PC-3 (cell line): Measurements from ENCODE around the gene SVOP. TPM values are rescaled to one million over a fixed set of nuclear protein-coding genes. Genes with fewer than 3 reads are reported as not detected.

Source experiments
- ATAC-seq: fragments of 200-7000 bp; cut with Tn5 transposase; 2 replicates; pipeline ENCODE4 v1.9.1; 2020; ENCODE audit warnings: mild to moderate bottlenecking, moderate library complexity
- BruUV-seq: library from RNA; stranded (reverse); fragments of 400-500 nt; replicated peaks from 2 replicates; lab custom pipeline; 2021; lab: Mats Ljungman, UMichigan
- CTCF ChIA-PET: fragments of 300-600 bp; sonication (Branson Sonifier 250); formaldehyde crosslinking; loops from one replicate; lab custom pipeline; 2022; ENCODE audit warnings: antibody characterized with exemption; lab: Charles Lee
- POLR2A ChIA-PET: fragments of 300-600 bp; sonication (Branson Sonifier 250); formaldehyde crosslinking; loops from one replicate; lab custom pipeline; 2022; ENCODE audit warnings: antibody characterized with exemption; ENCODE audit not compliant: unreplicated experiment; lab: Charles Lee
- DNase-seq: peaks from one replicate; pipeline ENCODE4 v3.0.0-alpha.2; 2015
- H2AFZ ChIP-seq: fragments of 300-600 bp; sonication (generic); 2 replicates; pipeline ENCODE4 v1.6.0; 2016; ENCODE audit warnings: antibody characterized with exemption, low read length
- H3F3A ChIP-seq: fragments of 300-600 bp; sonication (generic); one replicate; pipeline ENCODE4 v1.6.0; 2017; ENCODE audit warnings: antibody characterized with exemption, low read length, control low read depth, mild to moderate bottlenecking; ENCODE audit not compliant: unreplicated experiment
- H3K27ac ChIP-seq: fragments of 300-600 bp; sonication (generic); 2 replicates; pipeline ENCODE4 v1.5.1; 2016; ENCODE audit warnings: mild to moderate bottlenecking, low read length
- H3K27me3 ChIP-seq: fragments of 300-600 bp; sonication (generic); 2 replicates; pipeline ENCODE4 v1.6.1; 2016; ENCODE audit warnings: low read length, mixed read lengths
- H3K36me3 ChIP-seq: fragments of 300-600 bp; sonication (generic); 2 replicates; pipeline ENCODE4 v1.6.1; 2016; ENCODE audit warnings: low read depth, mixed run types, low read length, mixed read lengths
- H3K4me1 ChIP-seq: fragments of 300-600 bp; sonication (generic); 2 replicates; pipeline ENCODE4 v1.5.1; 2016; ENCODE audit warnings: low read length; ENCODE audit not compliant: insufficient read depth
- H3K4me2 ChIP-seq: fragments of 300-600 bp; sonication (generic); 2 replicates; pipeline ENCODE4 v1.6.0; 2016; ENCODE audit warnings: low read length
- H3K4me3 ChIP-seq: fragments of 300-600 bp; sonication (generic); 2 replicates; pipeline ENCODE4 v1.5.1; 2016; ENCODE audit warnings: mild to moderate bottlenecking, low read length, mixed read lengths
- H3K79me2 ChIP-seq: fragments of 300-600 bp; sonication (generic); 2 replicates; pipeline ENCODE4 v1.6.1; 2017; ENCODE audit warnings: low read length, mixed read lengths
- H3K9ac ChIP-seq: fragments of 300-600 bp; sonication (generic); 2 replicates; pipeline ENCODE4 v1.6.0; 2016; ENCODE audit warnings: mild to moderate bottlenecking, low read length
- H3K9me2 ChIP-seq: fragments of 300-600 bp; sonication (generic); replicated peaks from 2 replicates; pipeline ENCODE4 v1.6.1; 2016; ENCODE audit warnings: mixed run types, low read length, mixed read lengths
- H3K9me3 ChIP-seq: fragments of 300-600 bp; sonication (generic); 2 replicates; pipeline ENCODE4 v1.6.1; 2016; ENCODE audit warnings: low read length, mixed read lengths
- H4K20me1 ChIP-seq: fragments of 300-600 bp; sonication (generic); 2 replicates; pipeline ENCODE4 v1.6.1; 2016; ENCODE audit warnings: low read length, mixed read lengths
- CTCF ChIP-seq: fragments of 300-600 bp; sonication (generic); conservative IDR thresholded peaks from 2 replicates; pipeline ENCODE4 v1.5.1; 2017; ENCODE audit warnings: antibody characterized with exemption, low read depth, mild to moderate bottlenecking, low read length
- EZH2 ChIP-seq: fragments of 300-600 bp; sonication (generic); IDR thresholded peaks from one replicate; pipeline ENCODE4 v1.6.1; 2017; ENCODE audit warnings: antibody characterized with exemption, mild to moderate bottlenecking, low read length; ENCODE audit not compliant: unreplicated experiment
- EZH2phosphoT487 ChIP-seq: fragments of 300-600 bp; sonication (generic); IDR thresholded peaks from 2 replicates; pipeline ENCODE4 v1.6.1; 2018; ENCODE audit warnings: mild to moderate bottlenecking, antibody characterized with exemption, low read length, borderline replicate concordance
- intact Hi-C: fragments of 100-400 bp; cut with micrococcal nuclease; formaldehyde crosslinking; loops from 2 replicates; pipeline ENCODE4 v1.9.0; 2023
- total RNA-seq: library from RNA; depleted of rRNA; stranded (reverse); fragments of >200 nt; gene quantifications from 2 replicates; pipeline ENCODE4 v1.2.3, GENCODE V29; 2014

SVOP gene
- total RNA-seq, 1 experiment from 2014 or later, result not detected

GRCh38 chr12:109016978-109017377 lies 3.9 kb downstream of the SVOP start:
- H3K9ac ChIP-seq, result no peak overlapping the region
- no peaks in the 10 kb centered on the region for H3K4me1 ChIP-seq
- H3K4me2 ChIP-seq, result no peak overlapping the region
- ChIA-PET POLR2A (interaction anchor here (0.6 kb wide), 1 partner anchor 1156 kb away, joined by 3 read pairs; no protein-coding TSS in a partner anchor), CTCF (no interaction called here)
- H3K27me3 ChIP-seq, result peaks cover 42% of the 10 kb centered on the region
- no peak overlapping the region for H3K4me3 ChIP-seq
- no peak for DNase-seq
- H2AFZ ChIP-seq, result no peak overlapping the region
- intact Hi-C loops, result no loop called here
- no peaks in the 10 kb centered on the region for H4K20me1 ChIP-seq
- H3K9me3 ChIP-seq, result no peaks in the 10 kb centered on the region
- H3K36me3 ChIP-seq, result no peaks in the 10 kb centered on the region
- TF ChIP-seq EZH2phosphoT487 (no peak), EZH2 (no peak), CTCF (no peak)
- no peaks in the 10 kb centered on the region for H3K9me2 ChIP-seq
- H3F3A ChIP-seq, result no peaks in the 10 kb centered on the region
- no peak overlapping the region for H3K27ac ChIP-seq
- no TSS peak for BruUV-seq
- no peaks in the 10 kb centered on the region for H3K79me2 ChIP-seq
- no peak for ATAC-seq

- BruUV-seq, result no TSS peak
- H2AFZ ChIP-seq, result no peak overlapping the region
- no peak overlapping the region for H3K4me2 ChIP-seq
- ATAC-seq (no peak), DNase-seq (no peak)
- no peaks in the 10 kb centered on the region for H3K9me3 ChIP-seq
- H3K27me3 ChIP-seq, result peaks cover 51% of the 10 kb centered on the region
- H4K20me1 ChIP-seq, result no peaks in the 10 kb centered on the region
- ChIA-PET POLR2A (no interaction called here), CTCF (no interaction called here)
- no peaks in the 10 kb centered on the region for H3K79me2 ChIP-seq
- H3K36me3 ChIP-seq, result no peaks in the 10 kb centered on the region
- H3K9ac ChIP-seq, result no peak overlapping the region
- no peak overlapping the region for H3K4me3 ChIP-seq
- intact Hi-C loops, result no loop called here
- H3F3A ChIP-seq, result no peaks in the 10 kb centered on the region
- H3K27ac ChIP-seq, result no peak overlapping the region
- H3K4me1 ChIP-seq, result no peaks in the 10 kb centered on the region
- no peaks in the 10 kb centered on the region for H3K9me2 ChIP-seq
- TF ChIP-seq EZH2 (no peak), EZH2phosphoT487 (no peak), CTCF (no peak)
These were observed 4.9 kb downstream of the SVOP start for GRCh38 chr12:109016016-109016415.

GRCh38 chr12:109014984-109015765 lies 5.7 kb downstream of the SVOP start:
- Histone ChIP-seq H3K27ac (no peak overlapping the region), H3K9me2 (no peaks in the 10 kb centered on the region), H4K20me1 (no peaks in the 10 kb centered on the region), H3F3A (no peaks in the 10 kb centered on the region), H3K9ac (no peak overlapping the region), H3K9me3 (no peaks in the 10 kb centered on the region), H3K27me3 (peaks cover 58% of the 10 kb centered on the region), H2AFZ (no peak overlapping the region), H3K79me2 (no peaks in the 10 kb centered on the region), H3K4me2 (no peak overlapping the region), H3K36me3 (no peaks in the 10 kb centered on the region), H3K4me1 (no peaks in the 10 kb centered on the region), H3K4me3 (no peak overlapping the region)
- POLR2A ChIA-PET, result no interaction called here
- BruUV-seq, result no TSS peak
- DNase-seq, result no peak
- CTCF ChIA-PET, result no interaction called here
- no peak for ATAC-seq
- TF ChIP-seq CTCF (no peak), EZH2phosphoT487 (no peak), EZH2 (no peak)
- intact Hi-C loops, result no loop called here
